HepG2 (cell line): ENCODE data around the gene ZNF561. TPM values are rescaled to one million over a fixed set of nuclear protein-coding genes. Genes with fewer than 3 reads are reported as not detected.

Experiments
- KDM6A ChIP-seq: IDR thresholded peaks from 2 replicates; pipeline ENCODE4 v1.6.1; 2016; ENCODE audit warnings: low read depth
- XBP1 ChIP-seq: sonication (generic); formaldehyde crosslinking; IDR thresholded peaks from 2 replicates; pipeline ENCODE4 v1.5.0; 2020; ENCODE audit warnings: missing genetic modification reagents
- ZBTB40 ChIP-seq, 2 experiments: fragments of 450-650 bp in 1 of 2; sonication (generic) in 1 of 2; formaldehyde crosslinking in 1 of 2; IDR thresholded peaks; 2 replicates each; pipeline versions ENCODE4 v1.6.1 to v1.8.0; 2016 to 2022; ENCODE audit warnings: antibody characterized with exemption in 1 of 2, mild to moderate bottlenecking in 1 of 2, missing genetic modification reagents in 1 of 2
- ZNF430 ChIP-seq: sonication (generic); formaldehyde crosslinking; IDR thresholded peaks from 2 replicates; pipeline ENCODE4 v1.9.0; 2021; ENCODE audit warnings: mild to moderate bottlenecking, missing genetic modification reagents
- ZNF746 ChIP-seq: sonication (generic); formaldehyde crosslinking; IDR thresholded peaks from 2 replicates; pipeline ENCODE4 v1.8.0; 2022; ENCODE audit warnings: mild to moderate bottlenecking, missing genetic modification reagents
- polyA plus RNA-seq, 8 experiments: library from polyadenylated mRNA; depleted of rRNA in 3 of 8; stranded (reverse) in 7 of 8; unstranded in 1 of 8; fragments of >200 nt; fragmentation: Illumina TruSeq in 4 of 8; extraction: Trizol in 4 of 8; gene quantifications; 2 replicates each; pipeline versions ENCODE4 v1.2.1 to v1.2.3, GENCODE V29; 2011 to 2016; ENCODE audit warnings: low read depth in 4 of 8, missing spikeins in 1 of 8, mixed read lengths in 1 of 8; ENCODE audit not compliant: insufficient read depth in 1 of 8
- total RNA-seq, 5 experiments: library from RNA; depleted of rRNA; stranded (reverse); fragments of >200 nt; fragmentation: Illumina TruSeq; extraction: Trizol; gene quantifications; 2 replicates each; pipeline ENCODE4 v1.2.3, GENCODE V29; 2016; ENCODE audit warnings: low read depth in 1 of 5
- TF ChIP-seq, protein P1 (sequence below): sonication (generic); formaldehyde crosslinking; IDR thresholded peaks from 2 replicates; pipeline ENCODE4 v1.5.0; 2020; ENCODE audit warnings: missing genetic modification reagents
- TF ChIP-seq, protein P2 (sequence below): sonication (generic); formaldehyde crosslinking; IDR thresholded peaks from 2 replicates; pipeline ENCODE4 v1.4.0; 2020; ENCODE audit warnings: missing genetic modification reagents

Gene ZNF561
- total and polyA plus RNA-seq, 2 of the 13 experiments (the other 11 are each of a cell fraction or from before 2014, with no cell fraction given), result 19.8 to 35.1 TPM

DNA sequence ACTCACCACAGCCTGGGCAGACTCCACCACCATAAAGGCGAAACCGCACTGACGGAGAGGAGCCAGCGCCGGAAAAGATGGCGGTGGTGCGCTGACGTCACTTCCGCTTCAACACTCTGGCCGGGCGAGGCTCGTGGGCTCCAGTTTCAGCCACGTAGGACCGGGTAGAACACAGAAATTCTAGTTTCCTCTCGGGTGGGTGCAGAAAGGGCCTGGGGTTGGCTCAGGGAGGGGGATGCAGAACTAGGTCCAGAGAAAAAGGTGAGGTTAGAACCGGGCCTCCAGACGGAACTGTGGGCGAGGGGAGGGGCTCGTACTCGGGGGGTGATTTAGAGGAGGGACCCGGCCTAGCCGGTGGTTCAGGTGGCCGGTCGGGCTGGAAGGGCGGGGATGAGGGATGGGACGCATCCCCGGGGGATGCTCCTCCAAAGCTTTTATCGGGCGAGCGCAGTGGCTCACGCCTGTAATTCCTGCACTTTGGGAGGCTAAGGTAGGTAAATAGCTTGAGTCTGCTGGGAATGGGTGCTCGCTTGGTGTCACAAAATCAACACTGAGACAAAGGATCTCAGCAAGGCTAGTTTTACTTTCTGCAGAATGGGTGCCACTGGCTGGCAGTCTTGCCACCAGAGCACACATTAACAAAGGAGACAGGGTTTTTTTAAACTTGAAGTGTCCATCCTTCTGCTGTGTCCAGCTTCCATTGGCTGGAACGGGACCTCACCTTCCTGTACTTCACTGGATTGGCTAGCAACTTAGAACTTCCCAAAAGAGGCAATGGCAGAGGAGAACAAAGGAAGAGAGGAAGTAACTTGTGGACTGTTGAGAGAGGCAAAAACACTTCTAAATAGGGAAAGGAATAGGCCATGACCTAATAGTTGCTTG lies at the start of gene ZNF561 (continued):
- TF ChIP-seq, protein P1, sequence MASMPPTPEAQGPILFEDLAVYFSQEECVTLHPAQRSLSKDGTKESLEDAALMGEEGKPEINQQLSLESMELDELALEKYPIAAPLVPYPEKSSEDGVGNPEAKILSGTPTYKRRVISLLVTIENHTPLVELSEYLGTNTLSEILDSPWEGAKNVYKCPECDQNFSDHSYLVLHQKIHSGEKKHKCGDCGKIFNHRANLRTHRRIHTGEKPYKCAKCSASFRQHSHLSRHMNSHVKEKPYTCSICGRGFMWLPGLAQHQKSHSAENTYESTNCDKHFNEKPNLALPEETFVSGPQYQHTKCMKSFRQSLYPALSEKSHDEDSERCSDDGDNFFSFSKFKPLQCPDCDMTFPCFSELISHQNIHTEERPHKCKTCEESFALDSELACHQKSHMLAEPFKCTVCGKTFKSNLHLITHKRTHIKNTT (CRISPR knock-in tag), result no peak
- TF ChIP-seq, protein P2, sequence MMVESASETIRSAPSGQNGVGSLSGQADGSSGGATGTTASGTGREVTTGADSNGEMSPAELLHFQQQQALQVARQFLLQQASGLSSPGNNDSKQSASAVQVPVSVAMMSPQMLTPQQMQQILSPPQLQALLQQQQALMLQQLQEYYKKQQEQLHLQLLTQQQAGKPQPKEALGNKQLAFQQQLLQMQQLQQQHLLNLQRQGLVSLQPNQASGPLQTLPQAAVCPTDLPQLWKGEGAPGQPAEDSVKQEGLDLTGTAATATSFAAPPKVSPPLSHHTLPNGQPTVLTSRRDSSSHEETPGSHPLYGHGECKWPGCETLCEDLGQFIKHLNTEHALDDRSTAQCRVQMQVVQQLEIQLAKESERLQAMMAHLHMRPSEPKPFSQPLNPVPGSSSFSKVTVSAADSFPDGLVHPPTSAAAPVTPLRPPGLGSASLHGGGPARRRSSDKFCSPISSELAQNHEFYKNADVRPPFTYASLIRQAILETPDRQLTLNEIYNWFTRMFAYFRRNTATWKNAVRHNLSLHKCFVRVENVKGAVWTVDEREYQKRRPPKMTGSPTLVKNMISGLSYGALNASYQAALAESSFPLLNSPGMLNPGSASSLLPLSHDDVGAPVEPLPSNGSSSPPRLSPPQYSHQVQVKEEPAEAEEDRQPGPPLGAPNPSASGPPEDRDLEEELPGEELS (CRISPR knock-in tag), result peak; percentile 51; the same call in 1 of the 2 replicates
- TF ChIP-seq XBP1 (CRISPR knock-in tag) (0 out of 2 replicates have a peak, but pooled peaks have one; percentile 52), ZNF430 (CRISPR knock-in tag) (peak; percentile 64; the same call in 1 of the 2 replicates), KDM6A (CRISPR knock-in tag) (no peak), ZBTB40 (IDR thresholded peaks at IDR 0.05) (peak; percentile 91), ZBTB40 (CRISPR knock-in tag; IDR thresholded peaks at IDR 0.05) (peak; percentile 67), ZNF746 (no peak)
